NOMO-1 treated with dmso at 0.1 percent for 144 hours (cell line): ENCODE data around the gene ZBTB7C.

ENCODE experiments used
- DNase-seq: peaks from one replicate; lab custom pipeline; 2025; ENCODE audit not compliant: unreplicated experiment; lab: John Stamatoyannopoulos, UW

Gene ZBTB7C

DNA sequence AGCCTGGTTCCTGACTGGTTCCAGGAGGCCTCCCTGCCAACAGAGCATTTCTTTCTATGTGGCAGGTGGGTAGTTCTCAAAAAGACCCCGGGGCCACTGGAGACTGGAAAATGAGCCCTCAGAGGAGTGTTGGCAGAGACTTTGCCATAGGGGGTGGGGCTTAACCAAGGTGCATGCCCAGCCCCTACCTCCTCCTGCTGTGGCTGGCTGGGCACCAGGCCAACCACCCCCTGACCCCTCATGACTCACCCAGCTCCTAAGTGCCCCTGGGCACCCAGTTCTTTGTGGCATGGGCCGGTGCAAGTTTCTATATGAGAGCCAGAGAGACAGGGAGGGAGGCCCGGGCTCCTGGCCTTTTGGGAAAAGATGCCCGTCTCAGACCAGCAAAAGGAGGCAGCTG lies 380.5 kb downstream of the ZBTB7C start:
- DNase-seq, result no peak

DNA sequence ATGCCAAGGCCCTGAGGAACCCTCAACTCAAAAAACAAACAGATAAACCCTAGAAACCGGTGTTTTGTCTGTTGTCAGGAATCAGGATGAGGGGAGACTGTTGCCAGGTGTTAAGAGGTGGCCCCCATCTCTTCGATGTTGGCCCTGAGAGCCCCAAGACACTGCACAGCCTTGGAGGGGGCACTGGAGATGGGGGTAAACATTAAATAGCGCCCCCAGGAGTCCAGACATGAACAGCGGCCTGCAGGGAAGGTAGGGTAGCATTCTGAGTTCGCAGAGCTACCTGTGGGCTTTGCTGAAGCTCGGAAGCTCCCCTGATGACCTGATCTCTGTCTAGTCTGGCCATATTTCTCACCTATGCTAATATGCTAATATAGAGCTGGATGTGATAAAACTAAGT lies 381.1 kb downstream of the ZBTB7C start:
- no peak for DNase-seq

DNA sequence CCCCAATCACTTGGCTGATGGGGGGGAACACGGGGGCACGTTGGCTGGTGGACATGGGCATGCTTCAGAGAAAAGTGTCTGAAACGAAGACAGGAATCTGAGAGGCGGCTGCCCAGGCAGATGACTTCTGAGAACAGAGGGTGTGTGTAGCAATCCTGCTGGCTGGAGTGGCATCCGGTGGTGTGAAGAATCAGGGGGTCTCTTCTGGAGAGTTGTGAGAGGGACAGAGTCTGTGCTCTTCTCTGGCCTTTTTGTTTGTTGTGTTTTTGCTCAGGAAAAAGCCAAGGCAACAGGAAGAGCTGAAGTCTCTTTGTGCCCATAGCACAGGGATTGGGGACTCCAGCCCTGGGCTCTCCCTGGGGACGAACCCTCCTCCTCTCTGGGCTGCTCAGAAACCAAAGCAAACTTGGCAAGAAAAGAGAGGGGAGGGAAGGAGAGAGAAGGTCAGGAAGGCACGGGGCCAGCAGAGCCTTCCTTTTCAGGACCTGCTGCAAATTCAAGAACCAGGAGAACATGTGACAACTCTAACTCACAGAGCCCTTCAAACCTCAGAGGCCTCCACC lies 381.7 kb downstream of the ZBTB7C start:
- DNase-seq, result no peak

DNA sequence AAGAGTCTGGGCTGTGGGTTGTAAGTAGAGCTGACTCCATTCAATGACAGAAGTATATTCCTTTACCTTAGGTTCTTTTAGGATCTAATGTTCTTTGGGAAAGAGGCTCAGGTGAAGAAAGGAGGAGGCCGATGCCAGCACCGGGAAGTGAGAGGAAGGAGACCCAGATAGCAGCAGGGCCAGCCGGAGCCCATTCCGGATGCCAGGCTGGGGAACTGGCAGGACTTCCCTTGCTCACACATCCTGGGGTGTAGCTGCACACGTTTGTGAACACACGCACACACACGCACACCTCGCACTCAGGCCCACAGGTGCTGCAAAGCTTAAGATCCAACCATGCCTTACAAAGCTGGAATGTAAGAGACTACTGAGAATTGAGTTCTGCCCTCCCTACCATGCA lies 383.0 kb downstream of the ZBTB7C start:
- DNase-seq, result no peak

DNA sequence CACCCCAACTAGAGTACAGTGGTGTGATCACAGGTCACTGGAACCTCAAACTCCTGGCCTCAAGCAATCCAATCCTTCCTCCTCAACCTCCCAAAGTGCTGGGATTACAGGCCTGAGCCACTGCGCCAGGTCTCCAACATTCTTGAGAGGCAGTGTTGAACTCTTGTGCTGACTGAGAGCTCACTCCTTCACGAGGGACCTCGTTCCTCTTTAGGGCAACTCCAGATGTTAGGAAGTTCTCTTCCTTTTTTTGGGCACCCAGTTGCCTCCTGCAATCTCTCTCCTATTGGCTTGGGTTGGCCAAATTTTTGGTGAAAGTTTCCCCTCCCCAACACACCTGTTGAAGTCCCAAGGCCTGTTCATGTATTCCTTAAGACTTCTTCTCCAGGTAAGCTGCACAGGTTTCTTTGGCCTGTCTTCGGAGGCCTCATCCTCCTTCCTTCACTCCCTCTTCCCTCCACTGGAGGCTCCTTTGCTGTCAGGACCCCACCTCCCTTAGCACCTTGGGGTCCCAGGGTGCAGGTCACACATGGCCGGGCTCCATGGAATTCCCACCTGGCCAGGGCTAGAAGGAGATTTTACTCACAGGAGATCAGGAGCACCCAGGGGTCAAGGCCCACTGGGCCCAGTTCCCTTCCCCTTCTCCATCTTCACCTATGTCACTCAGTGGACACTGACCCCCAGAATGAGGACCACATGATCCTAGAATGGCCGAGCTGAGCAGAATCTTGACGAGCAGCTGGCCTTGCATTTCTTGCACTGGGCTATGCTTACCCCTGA lies 384.1 kb downstream of the ZBTB7C start:
- no peak for DNase-seq

DNA sequence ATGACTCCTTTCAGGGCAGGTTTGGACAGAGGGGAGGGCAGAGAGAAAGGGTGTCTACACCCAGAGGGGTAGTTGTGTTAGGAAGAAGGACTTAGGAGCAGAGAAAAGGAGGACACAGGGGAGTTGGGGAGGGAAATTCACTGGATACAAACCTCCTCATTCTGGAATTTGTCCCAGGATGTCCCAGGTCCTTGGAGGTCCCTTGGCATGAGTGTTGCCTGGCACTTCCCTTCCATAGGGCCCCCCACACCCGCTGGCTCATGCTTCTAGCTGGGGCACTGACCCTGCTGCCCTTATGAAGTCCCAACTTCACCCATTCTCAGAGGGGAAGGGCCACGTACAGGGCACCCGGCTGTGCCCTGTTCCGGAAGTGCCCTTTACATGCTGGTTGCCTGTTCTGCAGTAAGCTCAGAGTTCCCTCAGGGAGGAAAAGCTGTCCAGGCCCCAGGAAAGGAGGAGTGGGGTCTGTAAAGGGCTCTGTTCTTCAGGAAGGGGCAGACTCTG lies 385.1 kb downstream of the ZBTB7C start:
- DNase-seq, result no peak

DNA sequence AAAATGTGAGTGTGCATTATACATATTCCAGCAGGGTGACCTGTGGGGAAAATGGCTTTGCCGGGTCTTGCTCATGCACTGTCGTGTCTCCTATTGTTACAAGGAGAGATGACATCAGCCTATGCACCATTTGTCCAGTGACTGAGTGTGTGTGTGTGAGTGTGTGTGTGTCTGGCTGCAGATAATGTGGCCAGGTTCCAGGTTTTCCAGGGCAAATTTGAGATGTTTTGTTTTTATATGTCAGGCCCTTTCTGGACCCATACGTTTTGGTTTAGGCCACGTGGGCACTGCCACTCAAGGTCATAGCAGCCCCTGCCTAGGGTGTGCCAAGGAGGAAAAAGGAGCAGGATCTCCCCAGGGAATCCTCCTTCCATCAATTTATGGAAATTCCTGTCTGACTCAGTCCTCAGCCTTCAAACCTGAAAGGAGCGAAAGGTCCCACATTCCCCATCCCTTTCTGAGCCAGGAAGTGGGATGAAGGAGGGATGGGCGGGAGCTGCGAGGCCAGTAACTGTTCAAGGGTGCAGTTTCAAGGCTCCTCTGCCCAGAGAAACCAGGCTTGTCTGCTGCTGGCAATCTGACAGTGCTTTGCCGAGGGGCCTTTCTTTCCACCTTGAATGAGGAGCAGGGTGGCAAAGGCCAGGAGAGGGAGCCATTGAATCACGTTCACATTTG lies 385.7 kb downstream of the ZBTB7C start:
- DNase-seq, result no peak

DNA sequence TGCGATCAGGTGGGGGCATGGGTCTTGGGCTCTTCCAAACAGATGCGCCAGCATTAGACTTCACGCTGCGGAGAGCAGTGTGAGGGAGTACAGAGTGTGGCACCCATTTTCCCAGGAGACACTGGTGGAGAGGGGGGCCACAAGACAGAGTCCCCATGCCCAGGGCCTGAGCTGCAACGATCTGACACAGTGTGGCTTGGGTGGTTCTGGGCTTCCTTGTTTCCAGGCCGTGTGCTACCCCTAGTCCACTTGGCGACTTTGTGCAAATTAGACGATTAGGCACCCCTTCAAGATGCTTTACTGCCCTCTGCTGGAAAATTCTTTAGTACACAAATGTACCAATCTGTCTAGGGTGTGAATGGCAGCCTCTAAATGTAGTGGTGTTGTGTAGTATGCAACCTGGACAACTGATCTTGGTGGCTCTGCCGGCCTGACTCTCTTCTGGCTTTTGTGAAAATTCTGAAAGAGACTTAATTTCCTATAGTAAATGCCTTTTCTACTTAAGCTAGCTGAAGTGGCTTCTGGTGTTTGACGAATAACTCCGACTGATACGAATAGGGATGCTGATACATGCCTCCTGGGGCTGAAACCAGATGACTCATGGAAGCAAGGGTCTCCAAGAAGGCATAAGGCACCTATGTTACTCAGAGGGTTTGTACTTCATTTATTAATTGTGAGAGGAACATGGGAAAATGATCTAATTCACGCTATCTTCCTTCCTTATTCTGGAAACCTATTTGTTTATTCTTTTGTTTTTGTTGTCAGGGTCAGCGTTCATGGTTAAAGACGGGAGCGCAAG lies 386.5 kb downstream of the ZBTB7C start:
- peak; percentile 73 for DNase-seq

DNA sequence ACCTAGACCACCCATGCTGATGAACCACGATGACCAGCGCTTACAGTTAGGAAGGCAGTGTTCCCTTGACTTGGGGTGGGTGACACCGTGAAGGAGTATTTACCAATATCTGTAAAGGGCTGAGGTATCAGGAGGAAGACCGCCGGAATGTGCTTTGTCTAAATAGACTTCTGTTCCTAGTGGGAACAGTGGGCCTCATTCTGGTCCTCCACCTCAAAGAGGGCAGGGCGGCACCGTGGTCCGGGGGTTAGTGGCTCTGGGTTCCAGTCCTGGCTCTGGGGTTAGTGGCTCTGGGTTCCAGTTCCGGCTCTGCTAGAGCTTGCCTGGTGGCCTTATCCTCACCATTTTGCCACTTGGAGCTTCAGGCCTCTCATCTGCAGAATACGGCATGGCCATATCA lies 387.2 kb downstream of the ZBTB7C start:
- DNase-seq, result no peak

DNA sequence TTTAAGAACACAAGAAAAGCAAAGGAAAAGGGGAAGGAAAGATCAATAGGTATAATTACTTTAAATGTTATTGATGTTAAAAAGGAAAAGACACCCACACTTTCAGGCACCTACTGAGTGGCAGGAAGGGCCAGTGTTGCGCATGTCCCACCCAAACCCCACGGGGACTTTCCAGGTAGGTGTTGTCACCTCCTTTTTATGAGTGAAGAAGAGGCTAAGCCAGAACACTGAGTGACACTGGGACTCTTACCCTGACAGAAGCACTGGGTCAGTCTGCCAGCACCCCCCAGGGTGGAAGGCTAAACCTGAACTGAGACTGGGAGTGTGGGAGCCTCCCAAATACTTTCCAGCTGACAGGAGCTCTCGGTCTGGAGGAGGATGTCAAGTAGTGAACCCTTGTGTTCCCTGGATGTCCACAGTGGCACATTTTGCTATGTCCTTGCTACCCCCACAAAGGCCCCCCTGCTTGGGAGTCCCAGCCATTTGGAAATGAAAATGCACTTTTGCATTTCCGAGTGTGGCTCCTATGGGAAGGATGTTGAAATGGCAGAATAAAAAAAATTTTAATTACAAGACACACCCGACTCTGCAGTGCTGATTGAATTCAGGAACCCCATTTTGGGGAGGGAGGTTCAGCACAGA lies 387.8 kb downstream of the ZBTB7C start:
- no peak for DNase-seq

DNA sequence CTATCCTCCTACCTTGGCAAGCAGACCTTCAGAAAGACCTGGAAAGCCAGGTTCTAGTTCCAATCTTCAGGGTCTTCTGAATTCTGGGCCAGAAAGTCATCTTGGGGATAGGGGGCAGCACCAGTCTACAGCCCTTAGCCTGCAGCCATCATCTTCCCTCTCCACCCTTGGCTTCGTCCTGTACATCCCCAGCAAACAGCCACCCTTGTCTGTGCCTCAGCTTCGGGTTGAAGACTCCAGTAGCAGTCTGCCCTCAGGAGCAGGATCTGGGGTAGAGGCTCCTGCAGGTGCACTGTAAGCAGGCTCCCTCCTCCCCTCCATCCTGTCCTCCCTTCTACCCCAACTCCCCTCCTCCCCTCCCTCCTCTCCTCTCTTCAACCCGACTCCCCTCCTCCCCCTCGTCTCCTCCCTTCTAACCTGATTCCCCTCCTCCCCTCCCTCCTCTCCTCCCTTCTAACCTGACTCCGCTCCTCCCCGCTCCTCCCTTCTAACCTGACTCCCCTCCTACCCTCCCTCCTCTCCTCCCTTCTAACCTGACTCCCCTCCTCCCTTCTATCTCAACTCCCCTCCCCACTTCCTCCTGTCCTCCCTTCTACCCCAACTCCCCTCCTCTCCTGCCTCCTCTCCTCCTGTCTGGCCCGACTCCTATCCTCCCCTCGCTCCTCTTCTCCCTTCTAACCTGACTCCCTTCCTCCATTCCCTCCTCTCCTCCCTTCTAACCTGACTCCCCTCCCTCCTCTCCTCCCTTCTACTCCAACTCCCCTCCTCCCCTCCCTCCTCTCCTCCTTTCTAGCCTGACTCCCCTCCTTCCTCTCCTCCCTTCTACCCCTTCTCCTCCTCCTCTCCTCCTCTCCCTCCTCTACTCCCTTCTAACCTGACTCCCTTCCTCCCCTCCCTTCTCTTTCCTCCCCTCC lies 388.6 kb downstream of the ZBTB7C start:
- no peak for DNase-seq

DNA sequence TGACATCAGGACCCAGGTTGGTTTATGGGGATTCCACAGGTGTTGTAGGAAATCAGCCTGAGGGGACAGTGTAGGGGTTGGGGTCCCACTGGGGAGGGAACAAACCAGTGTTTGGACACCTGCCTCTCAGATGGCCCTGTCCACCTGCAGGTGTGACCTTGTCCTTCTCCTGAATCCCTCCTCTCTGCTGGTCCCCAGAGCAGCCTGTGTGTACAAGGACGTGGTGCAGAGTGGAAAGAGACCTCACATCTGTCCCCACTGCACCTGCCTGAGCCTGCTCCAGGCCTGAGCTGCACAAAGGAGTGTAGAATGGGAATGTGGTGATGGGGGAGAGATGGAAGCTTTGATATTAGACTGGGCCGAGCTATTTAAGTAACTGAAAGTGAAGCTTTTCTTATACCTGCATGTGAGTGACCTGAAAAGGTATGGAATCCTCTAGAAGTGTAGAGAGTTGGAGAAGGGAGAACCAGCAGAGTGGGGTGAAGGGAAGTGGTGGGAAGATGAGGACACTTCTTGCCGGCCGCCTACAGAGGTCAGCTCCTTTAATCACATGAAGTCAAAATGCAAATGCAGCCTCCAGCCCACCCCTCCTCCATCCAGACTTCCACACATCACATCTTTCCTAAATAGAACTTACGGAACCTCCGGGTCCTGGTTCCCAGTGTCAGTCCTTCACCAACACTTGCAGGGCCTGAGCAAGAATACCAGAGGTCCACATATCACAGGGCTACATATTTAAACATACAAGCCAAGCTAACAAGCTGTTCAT lies 389.4 kb downstream of the ZBTB7C start:
- DNase-seq, result no peak

DNA sequence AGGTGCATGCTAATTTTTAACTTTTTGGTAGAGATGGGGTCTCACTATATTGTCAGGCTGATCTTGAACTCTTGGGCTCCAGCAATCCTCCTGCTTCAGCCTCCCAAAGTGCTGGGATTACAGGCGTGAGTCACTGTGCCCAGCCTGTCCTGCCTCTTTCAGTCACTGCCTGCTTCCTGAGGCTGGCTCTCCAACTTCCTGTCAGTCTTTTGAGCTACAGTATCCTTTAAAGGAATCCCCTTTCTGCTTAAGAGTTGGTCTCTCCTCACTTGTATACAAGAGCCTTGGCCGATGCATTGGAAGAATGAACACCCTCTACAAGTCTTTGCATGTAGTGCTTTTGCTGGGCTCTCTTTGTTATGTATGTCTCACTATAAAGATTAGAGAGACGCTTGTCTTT lies 390.3 kb downstream of the ZBTB7C start:
- DNase-seq, result no peak

DNA sequence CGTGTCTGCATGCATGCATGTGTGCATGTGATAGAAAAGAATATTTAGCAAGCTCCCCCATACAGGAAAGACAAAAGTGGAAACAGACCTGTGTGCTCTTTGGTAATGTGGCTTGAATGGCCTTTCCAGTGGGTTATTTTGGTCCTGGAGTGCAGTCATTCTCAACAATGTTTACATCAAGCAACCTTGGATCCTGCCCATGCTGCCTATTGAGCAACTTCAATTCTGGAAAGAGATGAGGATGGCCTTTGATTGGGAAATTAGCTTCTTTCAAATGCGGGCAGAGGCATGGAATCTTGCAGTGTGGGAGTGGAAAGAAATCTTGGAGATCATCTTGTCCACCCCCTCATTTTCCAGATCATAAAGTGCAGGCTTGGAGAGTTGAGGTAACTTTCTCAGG lies 391.5 kb downstream of the ZBTB7C start:
- no peak for DNase-seq

DNA sequence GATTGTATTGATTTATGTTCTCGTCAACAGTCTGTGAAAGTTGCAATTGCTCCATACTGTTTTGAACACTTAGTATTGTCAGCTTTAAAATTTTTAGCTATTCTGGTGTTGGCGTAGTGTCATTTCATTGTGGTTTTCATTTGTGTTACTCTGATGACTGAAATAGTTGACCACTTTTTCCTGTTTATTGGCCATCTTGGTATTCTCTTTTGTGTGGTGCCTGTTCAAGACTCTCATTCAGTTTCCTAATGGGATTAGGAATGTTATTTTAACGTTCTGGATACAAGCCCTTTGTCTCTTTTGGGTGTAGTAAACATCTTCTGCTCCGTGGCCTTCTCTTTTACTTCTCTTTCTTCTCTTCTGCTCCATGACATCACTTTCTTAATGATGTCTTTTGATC lies 396.0 kb downstream of the ZBTB7C start:
- DNase-seq, result no peak

DNA sequence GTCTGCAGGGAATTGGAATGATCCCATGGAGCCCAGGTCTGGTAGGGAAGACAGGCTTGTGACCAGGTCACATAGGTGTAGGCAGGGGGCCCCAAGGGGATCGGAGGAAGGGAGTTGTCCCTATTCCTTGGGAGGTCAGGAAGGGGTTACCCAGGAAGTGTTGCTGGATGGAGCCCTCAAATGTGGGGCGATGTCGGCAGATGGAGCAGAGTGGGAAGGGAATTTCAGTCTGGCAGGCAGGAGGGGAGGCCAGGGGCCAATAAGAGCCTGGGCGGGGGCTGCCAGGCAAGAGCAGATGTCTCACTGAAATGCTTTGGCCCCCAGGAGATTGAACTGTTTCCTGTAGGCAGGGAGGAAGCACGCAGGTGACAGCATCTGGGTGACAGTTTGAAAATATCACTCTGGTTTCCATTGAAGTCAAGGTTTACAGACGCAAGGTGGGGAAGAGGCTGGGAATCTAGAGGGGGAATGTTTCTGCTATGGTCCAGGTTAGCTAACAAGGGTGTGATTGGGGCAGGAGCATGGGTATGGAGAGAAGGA lies 397.2 kb downstream of the ZBTB7C start:
- DNase-seq, result no peak

DNA sequence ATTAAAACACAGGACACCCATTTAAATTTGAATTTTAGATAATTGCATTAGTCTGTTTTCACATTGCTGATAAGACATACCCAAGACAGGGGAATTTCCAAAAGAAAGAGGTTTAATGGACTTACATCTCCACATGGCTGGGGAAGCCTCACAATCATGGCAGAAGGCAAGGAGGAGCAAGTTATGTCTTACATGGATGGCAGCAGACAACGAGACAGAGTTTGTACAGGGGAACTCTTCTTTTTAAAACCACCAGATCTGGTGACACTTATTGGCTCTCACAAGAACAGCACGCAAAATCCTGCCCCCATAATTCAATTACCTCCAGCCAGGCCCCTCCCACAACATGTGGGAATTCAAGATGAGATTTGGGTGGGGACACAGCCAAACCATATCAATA lies 398.9 kb downstream of the ZBTB7C start:
- DNase-seq, result no peak

DNA sequence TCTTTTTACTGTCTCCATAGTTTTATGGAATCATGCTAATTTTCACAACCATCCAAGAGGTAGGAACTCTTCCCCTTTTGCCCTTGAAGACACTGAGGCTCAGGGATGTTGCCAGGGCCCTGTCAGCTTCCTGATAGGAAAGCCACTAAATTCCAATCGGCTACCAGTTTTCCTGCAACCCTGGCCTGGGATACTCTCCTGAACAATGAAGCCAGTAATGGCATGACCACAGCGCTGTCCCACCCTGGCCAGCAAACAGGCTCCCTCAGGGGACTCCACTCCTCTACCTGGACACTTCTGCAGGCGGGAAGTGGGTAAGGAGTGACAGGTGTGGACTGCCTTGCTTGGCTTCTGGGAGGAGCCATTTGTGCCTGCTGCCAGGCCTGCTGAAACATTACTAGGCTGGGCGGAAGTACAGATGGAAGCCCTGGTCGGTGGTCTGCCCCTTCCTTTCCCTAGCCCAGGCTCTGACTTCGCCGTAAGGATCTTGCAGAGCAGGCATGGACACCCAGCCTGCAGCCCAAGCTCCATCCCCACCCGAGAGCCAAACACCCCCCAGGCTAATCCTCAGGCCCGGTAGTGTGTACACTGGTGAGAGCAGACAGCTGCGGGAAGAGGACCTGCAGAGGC lies 400.0 kb downstream of the ZBTB7C start:
- DNase-seq, result no peak
